Measurements from ENCODE around the gene VPREB3.
A peak's percentile ranks its signal among the peaks of the same experiment; 100 is the strongest.
"Not testable (repeated sequence)": the region's sequence is repeated elsewhere in the genome, so short reads cannot be mapped to it uniquely, and the experiment has no call there.

Gene VPREB3

GRCh38 chr22:23763954-23764353 is 9.7 kb upstream of the VPREB3 start:
- DNase-seq = no peak

GRCh38 chr22:23763579-23763945 is 9.3 kb upstream of the VPREB3 start:
- no peak for DNase-seq

- DNase-seq = no peak
Observed at GRCh38 chr22:23762842-23763578, 8.8 kb upstream of the VPREB3 start, which contains the start of gene C22orf15. C22orf15 (plus strand) TSS chr22:23762990; CDS start chr22:23763307, 317 bp downstream.

- DNase-seq = no peak
Observed at GRCh38 chr22:23760056-23760455, 5.8 kb upstream of the VPREB3 start.

GRCh38 chr22:23759566-23759965 is 5.3 kb upstream of the VPREB3 start:
- DNase-seq = no peak

- no peak for DNase-seq
Observed at GRCh38 chr22:23756891-23757290, 2.7 kb upstream of the VPREB3 start.

- no peak for DNase-seq
Observed at GRCh38 chr22:23755711-23756110, 1.5 kb upstream of the VPREB3 start.

- no peak for DNase-seq
Observed at GRCh38 chr22:23754980-23755636, 883 bp upstream of the VPREB3 start.

GRCh38 chr22:23753385-23753784 is 840 bp downstream of the VPREB3 start:
- no peak for DNase-seq

- no peak for DNase-seq
Observed at GRCh38 chr22:23752750-23753149, 1.5 kb downstream of the VPREB3 start.

- DNase-seq = no peak
Observed at GRCh38 chr22:23752090-23752691, 2.0 kb downstream of the VPREB3 start.

GRCh38 chr22:23751441-23751996 is 2.7 kb downstream of the VPREB3 start:
- no peak for DNase-seq

GRCh38 chr22:23750714-23751440 is 3.3 kb downstream of the VPREB3 start, which contains the start of gene ZNF70:
ZNF70 (minus strand) TSS chr22:23751112; CDS start chr22:23745140, 5,972 bp downstream.
- DNase-seq = peak; percentile 82

- DNase-seq = no peak
Observed at GRCh38 chr22:23750367-23750713, 3.9 kb downstream of the VPREB3 start.

GRCh38 chr22:23749841-23750301 is 4.4 kb downstream of the VPREB3 start:
- peak; percentile 41 for DNase-seq

GRCh38 chr22:23745791-23746190 is 8.4 kb downstream of the VPREB3 start:
- no peak for DNase-seq

GRCh38 chr22:23744485-23744884 is 9.7 kb downstream of the VPREB3 start:
- no peak for DNase-seq

GRCh38 chr22:23744001-23744400 is 10.2 kb downstream of the VPREB3 start:
- DNase-seq = no peak

- DNase-seq = no peak
Observed at GRCh38 chr22:23743303-23743705, 10.9 kb downstream of the VPREB3 start.

GRCh38 chr22:23742505-23743264 is 11.5 kb downstream of the VPREB3 start:
- DNase-seq = no peak

- no peak for DNase-seq
Observed at GRCh38 chr22:23737696-23738095, 16.5 kb downstream of the VPREB3 start.

GRCh38 chr22:23728108-23728507 is 26.1 kb downstream of the VPREB3 start:
- DNase-seq = not testable (repeated sequence)

Data from GDM1 (cell line).